Colonic mucosa (tissue), 4 donors: ENCODE data around the gene CAPN15. TPM values are rescaled to one million over a fixed set of nuclear protein-coding genes. Genes with fewer than 3 reads are reported as not detected.

ENCODE experiments used
- DNase-seq: peaks from one replicate; pipeline ENCODE4 v3.0.0-alpha.2; 2020
- H3K27ac ChIP-seq: fragments of 200-600 bp; one replicate; pipeline ENCODE4 v1.8.0; 2021
- H3K27me3 ChIP-seq: fragments of 200-600 bp; one replicate; pipeline ENCODE4 v1.8.0; 2021
- H3K36me3 ChIP-seq: fragments of 200-600 bp; one replicate; pipeline ENCODE4 v1.8.0; 2021
- H3K4me1 ChIP-seq: fragments of 200-600 bp; one replicate; pipeline ENCODE4 v1.8.0; 2021; ENCODE audit warnings: mild to moderate bottlenecking
- H3K4me3 ChIP-seq: fragments of 200-600 bp; one replicate; pipeline ENCODE4 v1.8.0; 2021
- H3K9ac ChIP-seq, 2 donors: one replicate each; pipeline ENCODE4 v1.7.0; 2013; ENCODE audit warnings: control low read depth in 2 of 2, low read depth in 2 of 2, low read length in 2 of 2
- H3K9me3 ChIP-seq: fragments of 200-600 bp; one replicate; pipeline ENCODE4 v1.8.0; 2021
- intact Hi-C: fragments of 100-400 bp; cut with DNase I; formaldehyde crosslinking; loops from one replicate; pipeline ENCODE4 v1.14.1; 2022
- total RNA-seq, 2 donors: library from RNA; stranded (reverse); fragmentation: NEBNext Ultra II Directional in 1 of 2; extraction: Animal tissue kit (Norgen Biotek cat#: 25700) in 1 of 2; gene quantifications; one replicate each; pipeline ENCODE4 v1.2.1, GENCODE V29; 2021
- TF ChIP-seq, protein P1 (sequence below): fragments of 200-600 bp; IDR thresholded peaks from one replicate; pipeline ENCODE4 v1.8.0; 2022; ENCODE audit warnings: antibody characterized with exemption, mild to moderate bottlenecking
- donor health status: healthy.
- donor health status: DM: no; HTN: no; CAD: no.
- donor health status: DM: no; HTN: no; CAD: no.

The CAPN15 gene
- total RNA-seq, 2 donors from 2014 or later: 74.6 to 139 TPM

DNA sequence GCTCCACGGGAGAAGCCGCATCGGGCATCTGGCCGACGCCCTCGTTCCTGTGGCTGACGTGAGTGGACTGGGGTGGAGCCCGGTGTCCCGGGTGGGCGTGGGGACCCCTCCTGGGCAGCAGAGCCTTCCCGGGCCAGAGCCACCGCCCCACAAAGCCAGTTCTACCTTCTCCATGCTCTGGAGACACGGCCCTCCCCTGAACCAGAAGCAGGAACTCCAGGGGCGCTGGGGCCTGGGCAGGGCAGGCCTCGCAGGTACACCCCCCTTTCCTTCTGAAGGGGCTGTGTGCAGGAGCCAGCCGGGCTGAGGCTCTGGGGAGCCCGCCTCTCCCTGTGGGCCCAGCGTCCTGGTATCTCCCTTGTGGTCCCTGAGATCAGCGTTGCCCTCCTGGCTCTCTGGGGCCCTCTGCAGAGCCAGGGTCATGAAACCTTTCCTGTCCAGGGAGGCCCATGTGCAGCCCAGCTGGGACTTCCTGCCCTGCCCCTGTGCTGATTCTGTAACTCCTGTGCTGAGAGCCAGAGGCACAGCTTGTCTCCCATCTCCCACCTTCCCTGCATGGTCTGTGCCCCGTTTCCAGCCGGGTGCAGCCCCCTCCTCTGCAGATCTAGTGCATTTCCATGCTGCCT lies 48.8 kb downstream of the CAPN15 start:
- Histone ChIP-seq H3K27me3 (no peaks in the 10 kb centered on the region), H3K4me1 (no peaks in the 10 kb centered on the region), H3K36me3 (no peaks in the 10 kb centered on the region), H3K9me3 (no peaks in the 10 kb centered on the region), H3K9ac (no peak overlapping the region), H3K27ac (no peak overlapping the region), H3K4me3 (no peak overlapping the region)
- TF ChIP-seq, protein P1, sequence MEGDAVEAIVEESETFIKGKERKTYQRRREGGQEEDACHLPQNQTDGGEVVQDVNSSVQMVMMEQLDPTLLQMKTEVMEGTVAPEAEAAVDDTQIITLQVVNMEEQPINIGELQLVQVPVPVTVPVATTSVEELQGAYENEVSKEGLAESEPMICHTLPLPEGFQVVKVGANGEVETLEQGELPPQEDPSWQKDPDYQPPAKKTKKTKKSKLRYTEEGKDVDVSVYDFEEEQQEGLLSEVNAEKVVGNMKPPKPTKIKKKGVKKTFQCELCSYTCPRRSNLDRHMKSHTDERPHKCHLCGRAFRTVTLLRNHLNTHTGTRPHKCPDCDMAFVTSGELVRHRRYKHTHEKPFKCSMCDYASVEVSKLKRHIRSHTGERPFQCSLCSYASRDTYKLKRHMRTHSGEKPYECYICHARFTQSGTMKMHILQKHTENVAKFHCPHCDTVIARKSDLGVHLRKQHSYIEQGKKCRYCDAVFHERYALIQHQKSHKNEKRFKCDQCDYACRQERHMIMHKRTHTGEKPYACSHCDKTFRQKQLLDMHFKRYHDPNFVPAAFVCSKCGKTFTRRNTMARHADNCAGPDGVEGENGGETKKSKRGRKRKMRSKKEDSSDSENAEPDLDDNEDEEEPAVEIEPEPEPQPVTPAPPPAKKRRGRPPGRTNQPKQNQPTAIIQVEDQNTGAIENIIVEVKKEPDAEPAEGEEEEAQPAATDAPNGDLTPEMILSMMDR: no peak
- intact Hi-C loops: no loop called here
- DNase-seq: no peak

DNA sequence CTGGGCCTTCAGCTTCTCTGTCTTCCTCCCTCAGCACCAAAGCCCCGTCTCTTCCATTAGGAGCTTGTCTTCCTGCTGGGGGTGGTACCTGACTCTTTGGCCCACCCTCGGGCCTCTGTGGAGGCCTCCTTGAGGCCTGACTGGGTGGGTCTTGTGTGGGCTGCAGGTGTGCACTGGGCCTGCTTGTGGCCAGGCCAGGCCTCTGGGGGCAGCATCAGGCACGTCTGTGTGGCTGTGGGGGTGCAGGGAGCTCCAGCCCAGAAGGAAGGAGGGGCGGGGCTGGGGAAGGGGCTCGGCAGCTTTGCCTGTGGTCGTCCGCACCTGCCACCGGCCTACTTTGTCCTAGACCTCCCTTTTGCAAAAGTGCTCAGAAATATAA lies 49.3 kb downstream of the CAPN15 start:
- Histone ChIP-seq H3K9ac (no peak overlapping the region), H3K36me3 (no peaks in the 10 kb centered on the region), H3K9me3 (no peaks in the 10 kb centered on the region), H3K4me1 (no peaks in the 10 kb centered on the region), H3K27me3 (no peaks in the 10 kb centered on the region), H3K27ac (no peak overlapping the region), H3K4me3 (no peak overlapping the region)
- intact Hi-C loops: no loop called here
- DNase-seq: no peak
- TF ChIP-seq, protein P1: no peak

DNA sequence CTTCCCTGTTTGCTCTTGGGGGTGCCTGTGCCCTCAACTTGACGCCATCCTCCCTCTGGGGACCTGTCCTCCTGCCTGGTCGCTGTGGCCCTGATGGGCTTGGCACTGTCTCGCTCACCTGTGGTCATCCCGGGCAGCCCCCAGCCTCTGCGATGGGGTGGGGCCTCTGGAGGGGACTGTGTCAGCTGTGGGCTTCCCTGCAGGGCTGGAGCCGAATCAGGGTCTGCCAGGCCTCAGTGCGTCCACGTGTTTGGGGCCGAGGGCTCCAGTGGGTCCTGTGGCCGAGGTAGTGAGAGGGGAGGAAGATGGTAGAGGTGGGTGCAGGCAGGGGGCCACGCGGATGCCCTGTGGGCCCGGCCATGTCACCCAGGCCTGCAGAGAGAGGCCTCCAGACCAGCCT lies 50.3 kb downstream of the CAPN15 start:
- Histone ChIP-seq H3K9ac (no peak overlapping the region), H3K36me3 (no peaks in the 10 kb centered on the region), H3K27me3 (no peaks in the 10 kb centered on the region), H3K4me1 (no peaks in the 10 kb centered on the region), H3K27ac (no peak overlapping the region), H3K4me3 (no peak overlapping the region), H3K9me3 (no peaks in the 10 kb centered on the region)
- intact Hi-C loops: no loop called here
- DNase-seq: no peak
- TF ChIP-seq, protein P1: no peak

DNA sequence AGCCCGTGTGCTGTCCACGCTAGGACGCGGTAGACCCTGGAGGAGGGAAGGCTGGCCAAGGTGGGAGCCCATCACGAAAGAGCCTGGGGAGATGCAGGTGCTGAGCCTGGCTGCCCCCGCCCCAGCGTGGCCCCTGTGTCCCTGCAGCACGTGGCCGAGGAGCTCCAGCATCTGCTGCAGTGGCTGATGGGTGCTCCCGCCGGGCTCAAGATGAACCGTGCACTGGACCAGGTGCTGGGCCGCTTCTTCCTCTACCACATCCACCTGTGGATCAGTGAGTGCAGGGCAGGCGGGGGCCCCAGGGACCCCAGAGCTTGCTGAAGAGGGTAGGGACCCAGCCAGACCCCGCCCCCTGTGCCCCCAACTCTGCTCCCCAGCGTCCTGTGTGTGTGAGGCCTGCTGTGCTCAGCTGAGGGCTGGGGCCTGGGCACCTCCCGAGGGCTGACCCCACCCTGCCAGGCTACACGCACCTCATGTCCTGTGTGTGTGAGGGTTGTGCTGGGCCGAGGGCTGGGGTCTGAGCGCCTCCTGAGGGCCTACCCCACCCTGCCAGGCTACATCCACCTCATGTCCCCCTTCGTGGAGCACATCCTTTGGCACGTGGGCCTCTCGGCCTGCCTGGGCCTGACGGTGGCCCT lies 50.8 kb downstream of the CAPN15 start:
- Histone ChIP-seq H3K27ac (no peak overlapping the region), H3K4me1 (no peaks in the 10 kb centered on the region), H3K4me3 (no peak overlapping the region), H3K27me3 (no peaks in the 10 kb centered on the region), H3K9ac (no peak overlapping the region), H3K36me3 (no peaks in the 10 kb centered on the region), H3K9me3 (no peaks in the 10 kb centered on the region)
- TF ChIP-seq, protein P1: no peak
- DNase-seq: no peak
- intact Hi-C loops: no loop called here

DNA sequence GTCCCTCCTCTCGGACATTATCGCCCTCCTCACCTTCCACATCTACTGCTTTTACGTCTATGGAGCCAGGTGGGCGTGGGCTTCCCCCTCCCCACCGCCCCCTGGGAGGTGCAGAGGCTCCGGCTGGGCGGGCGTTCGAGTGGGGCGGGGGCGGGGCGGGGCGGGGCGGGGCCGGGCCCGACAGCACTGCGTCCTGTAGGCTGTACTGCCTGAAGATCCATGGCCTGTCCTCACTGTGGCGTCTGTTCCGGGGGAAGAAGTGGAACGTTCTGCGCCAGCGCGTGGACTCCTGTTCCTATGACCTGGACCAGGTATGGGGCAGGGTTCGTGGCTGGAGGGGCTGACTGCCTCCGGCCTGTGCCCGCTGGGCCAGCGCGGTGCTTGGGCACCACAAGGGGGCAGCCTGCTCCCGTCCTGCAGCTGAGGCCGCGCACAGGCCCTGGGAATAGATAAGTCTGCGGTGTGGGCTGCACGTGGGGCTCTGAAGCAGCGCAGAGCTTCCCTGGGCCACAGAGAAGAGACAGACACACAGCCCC lies 51.4 kb downstream of the CAPN15 start:
- Histone ChIP-seq H3K9me3 (no peaks in the 10 kb centered on the region), H3K27me3 (no peaks in the 10 kb centered on the region), H3K4me1 (no peaks in the 10 kb centered on the region), H3K36me3 (no peaks in the 10 kb centered on the region), H3K27ac (no peak overlapping the region), H3K9ac (no peak overlapping the region), H3K4me3 (peak overlapping the region; percentile 15)
- TF ChIP-seq, protein P1: peak; percentile 75
- DNase-seq: peak; percentile 74
- intact Hi-C loops: no loop called here
